GM23338 (cell line): ENCODE data around the gene PARVG. TPM values are rescaled to one million over a fixed set of nuclear protein-coding genes. Genes with fewer than 3 reads are reported as not detected.

ENCODE experiments used
- ATAC-seq: fragments of 200-7000 bp; cut with Tn5 transposase; 3 replicates; pipeline ENCODE4 v1.9.1; 2020
- DNase-seq: peaks from one replicate; pipeline ENCODE4 v3.0.0-alpha.2; 2015; ENCODE audit warnings: low spot score
- H2AFZ ChIP-seq: fragments of 200-600 bp; sonication (generic); 2 replicates; pipeline ENCODE4 v1.8.0; 2016; ENCODE audit warnings: antibody characterized with exemption, mild to moderate bottlenecking, moderate library complexity
- H3F3A ChIP-seq: fragments of 200-600 bp; sonication (generic); replicated peaks from 2 replicates; pipeline ENCODE4 v1.8.0; 2017; ENCODE audit warnings: antibody characterized with exemption, mixed run types, low read depth
- H3K27ac ChIP-seq: fragments of 200-600 bp; sonication (generic); 2 replicates; pipeline ENCODE4 v1.6.1; 2016; ENCODE audit warnings: low read depth
- H3K27me3 ChIP-seq: fragments of 200-600 bp; sonication (generic); 2 replicates; pipeline ENCODE4 v1.8.0; 2016; ENCODE audit warnings: mild to moderate bottlenecking, mixed run types, moderate library complexity; ENCODE audit not compliant: insufficient read depth
- H3K36me3 ChIP-seq: fragments of 200-600 bp; sonication (generic); 2 replicates; pipeline ENCODE4 v1.8.0; 2016; ENCODE audit warnings: mild to moderate bottlenecking; ENCODE audit not compliant: insufficient read depth
- H3K4me1 ChIP-seq: fragments of 200-600 bp; sonication (generic); 2 replicates; pipeline ENCODE4 v1.8.0; 2016; ENCODE audit warnings: mild to moderate bottlenecking, moderate library complexity; ENCODE audit not compliant: insufficient read depth
- H3K4me2 ChIP-seq: fragments of 200-600 bp; sonication (generic); 2 replicates; pipeline ENCODE4 v1.7.1; 2017; ENCODE audit warnings: mixed run types
- H3K4me3 ChIP-seq: fragments of 200-600 bp; sonication (generic); 2 replicates; pipeline ENCODE4 v1.6.1; 2016; ENCODE audit warnings: mixed run types
- H3K79me2 ChIP-seq: fragments of 200-600 bp; sonication (generic); replicated peaks from 2 replicates; pipeline ENCODE4 v1.8.0; 2017; ENCODE audit warnings: mild to moderate bottlenecking; ENCODE audit not compliant: insufficient read depth
- H3K9me2 ChIP-seq: fragments of 200-600 bp; sonication (generic); 2 replicates; pipeline ENCODE4 v1.8.0; 2017; ENCODE audit not compliant: insufficient read depth
- H4K20me1 ChIP-seq: fragments of 200-600 bp; sonication (generic); replicated peaks from 2 replicates; pipeline ENCODE4 v1.8.0; 2017; ENCODE audit warnings: mild to moderate bottlenecking; ENCODE audit not compliant: insufficient read depth
- H3K27ac Mint-ChIP-seq: 2 replicates; pipeline ENCODE4 v1.8.0; 2020; ENCODE audit warnings: inconsistent platforms, mild to moderate bottlenecking, moderate library complexity, mixed read lengths
- H3K27me3 Mint-ChIP-seq: 3 replicates; pipeline ENCODE4 v1.8.0; 2022; ENCODE audit warnings: low read depth, mild to moderate bottlenecking, moderate library complexity, mixed read lengths, inconsistent platforms; ENCODE audit not compliant: insufficient read depth, poor library complexity
- H3K36me3 Mint-ChIP-seq: 3 replicates; pipeline ENCODE4 v1.8.0; 2021; ENCODE audit warnings: low read depth, mild to moderate bottlenecking, inconsistent platforms, moderate library complexity, mixed read lengths
- H3K4me1 Mint-ChIP-seq: 3 replicates; pipeline ENCODE4 v1.8.0; 2020; ENCODE audit warnings: mild to moderate bottlenecking, inconsistent platforms, mixed read lengths
- H3K4me3 Mint-ChIP-seq: 3 replicates; pipeline ENCODE4 v1.8.0; 2021; ENCODE audit warnings: moderate library complexity, mild to moderate bottlenecking, inconsistent platforms, mixed read lengths
- H3K9me3 Mint-ChIP-seq: 3 replicates; pipeline ENCODE4 v1.8.0; 2020; ENCODE audit warnings: moderate library complexity, mild to moderate bottlenecking, inconsistent platforms, mixed read lengths
- EZH2 ChIP-seq: fragments of 200-600 bp; sonication (generic); IDR thresholded peaks from one replicate; pipeline ENCODE4 v1.8.0; 2017; ENCODE audit warnings: antibody characterized with exemption, mild to moderate bottlenecking, low read depth; ENCODE audit not compliant: unreplicated experiment
- EZH2phosphoT487 ChIP-seq: fragments of 200-600 bp; sonication (generic); IDR thresholded peaks from one replicate; pipeline ENCODE4 v1.8.1; 2018; ENCODE audit warnings: antibody characterized with exemption; ENCODE audit not compliant: unreplicated experiment
- JUNB ChIP-seq: IDR thresholded peaks from one replicate; pipeline ENCODE4 v1.6.1; 2016; ENCODE audit warnings: antibody characterized with exemption; ENCODE audit not compliant: unreplicated experiment
- NANOG ChIP-seq: IDR thresholded peaks from 2 replicates; pipeline ENCODE4 v1.6.1; 2016; ENCODE audit warnings: antibody characterized with exemption, borderline replicate concordance
- POLR2AphosphoS5 ChIP-seq: IDR thresholded peaks from 2 replicates; pipeline ENCODE4 v1.6.1; 2016; ENCODE audit warnings: antibody characterized with exemption, low read depth
- REST ChIP-seq: IDR thresholded peaks from one replicate; pipeline ENCODE4 v1.6.1; 2018; ENCODE audit warnings: antibody characterized with exemption; ENCODE audit not compliant: unreplicated experiment
- ZNF331 ChIP-seq: fragments of 250-450 bp; sonication (Bioruptor Pico); IDR thresholded peaks from 2 replicates; pipeline ENCODE4 v1.5.0; 2020; ENCODE audit warnings: low read depth, mild to moderate bottlenecking, moderate library complexity
- polyA plus RNA-seq: library from polyadenylated mRNA; unstranded; fragments of >200 nt; fragmentation: Nextera tagmentation; extraction: Ambion mirVana; gene quantifications from 2 replicates; pipeline ENCODE4 v1.2.1, GENCODE V29; 2016
- total RNA-seq: library from RNA; depleted of rRNA; stranded (reverse); fragments of >200 nt; shearing (Covaris generic); gene quantifications from 2 replicates; pipeline ENCODE4 v1.2.3, GENCODE V29; 2014
- TF ChIP-seq, protein P1 (sequence below): IDR thresholded peaks from 2 replicates; pipeline ENCODE4 v1.6.1; 2016; ENCODE audit warnings: antibody characterized with exemption

Gene PARVG
- total and polyA plus RNA-seq, 2 experiments from 2014 or later: 0.14 to 0.31 TPM

- H3K9me3 Mint-ChIP-seq: peaks cover 4% of the 10 kb centered on the region; the same call in 1 of the 3 replicates
- no peaks in the 10 kb centered on the region for H3K36me3 Mint-ChIP-seq
- TF ChIP-seq EZH2 (no peak), POLR2AphosphoS5 (no peak), JUNB (no peak), EZH2phosphoT487 (no peak), ZNF331 (CRISPR knock-in tag) (no peak), NANOG (no peak)
- no peak overlapping the region for H3K27ac Mint-ChIP-seq
- Histone ChIP-seq H3K36me3 (no peaks in the 10 kb centered on the region), H3K27ac (no peak overlapping the region), H3K79me2 (no peaks in the 10 kb centered on the region), H3K4me2 (no peak overlapping the region), H3F3A (no peaks in the 10 kb centered on the region), H3K4me1 (no peaks in the 10 kb centered on the region), H3K27me3 (no peaks in the 10 kb centered on the region), H3K4me3 (no peak overlapping the region), H4K20me1 (no peaks in the 10 kb centered on the region), H3K9me2 (no peaks in the 10 kb centered on the region), H2AFZ (no peak overlapping the region)
- peaks cover 10% of the 10 kb centered on the region for H3K27me3 Mint-ChIP-seq
- no peak for ATAC-seq
- no peak overlapping the region for H3K4me3 Mint-ChIP-seq
- no peak for DNase-seq
- H3K4me1 Mint-ChIP-seq: peaks cover 4% of the 10 kb centered on the region; the same call in 1 of the 3 replicates
Observed at GRCh38 chr22:44196731-44197131, 16.0 kb downstream of the PARVG start.

DNA sequence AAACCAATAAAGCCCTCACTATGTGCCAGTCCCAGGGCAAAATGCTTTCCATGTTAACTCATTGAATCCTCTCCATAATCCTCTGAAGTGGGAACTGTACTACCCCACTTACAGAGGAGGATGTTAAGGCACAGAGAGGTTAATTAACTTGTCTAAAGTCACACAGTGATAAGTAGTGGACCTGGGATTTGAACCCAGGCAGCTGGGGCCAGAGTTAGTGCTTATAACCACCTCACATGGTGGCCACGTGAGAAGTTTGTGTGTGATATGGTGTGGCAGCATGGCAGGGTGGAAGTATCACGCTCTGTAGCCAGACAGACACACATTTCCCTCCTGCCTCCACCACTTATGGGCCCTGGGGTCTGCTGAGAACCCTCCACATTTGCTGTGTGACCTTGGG is 16.5 kb downstream of the PARVG start:
- Histone ChIP-seq H3K9me2 (no peaks in the 10 kb centered on the region), H3K36me3 (no peaks in the 10 kb centered on the region), H2AFZ (no peak overlapping the region), H3K4me1 (no peaks in the 10 kb centered on the region), H3F3A (no peaks in the 10 kb centered on the region), H3K27ac (no peak overlapping the region), H3K4me2 (no peak overlapping the region), H4K20me1 (no peaks in the 10 kb centered on the region), H3K27me3 (no peaks in the 10 kb centered on the region), H3K79me2 (no peaks in the 10 kb centered on the region), H3K4me3 (no peak overlapping the region)
- no peak overlapping the region for H3K4me3 Mint-ChIP-seq
- TF ChIP-seq, protein P1, sequence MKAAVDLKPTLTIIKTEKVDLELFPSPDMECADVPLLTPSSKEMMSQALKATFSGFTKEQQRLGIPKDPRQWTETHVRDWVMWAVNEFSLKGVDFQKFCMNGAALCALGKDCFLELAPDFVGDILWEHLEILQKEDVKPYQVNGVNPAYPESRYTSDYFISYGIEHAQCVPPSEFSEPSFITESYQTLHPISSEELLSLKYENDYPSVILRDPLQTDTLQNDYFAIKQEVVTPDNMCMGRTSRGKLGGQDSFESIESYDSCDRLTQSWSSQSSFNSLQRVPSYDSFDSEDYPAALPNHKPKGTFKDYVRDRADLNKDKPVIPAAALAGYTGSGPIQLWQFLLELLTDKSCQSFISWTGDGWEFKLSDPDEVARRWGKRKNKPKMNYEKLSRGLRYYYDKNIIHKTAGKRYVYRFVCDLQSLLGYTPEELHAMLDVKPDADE: no peak
- TF ChIP-seq EZH2phosphoT487 (no peak), REST (no peak)
- H3K27me3 Mint-ChIP-seq: peaks cover 10% of the 10 kb centered on the region
- H3K27ac Mint-ChIP-seq: no peak overlapping the region
- peaks cover 4% of the 10 kb centered on the region; the same call in 1 of the 3 replicates for H3K9me3 Mint-ChIP-seq
- no peaks in the 10 kb centered on the region for H3K36me3 Mint-ChIP-seq
- peaks cover 6% of the 10 kb centered on the region; the same call in 1 of the 3 replicates for H3K4me1 Mint-ChIP-seq
- ATAC-seq (no peak), DNase-seq (no peak)
